Upper lobe of left lung (tissue), 6 donors: Measurements from ENCODE around the gene KLHL5. TPM values are rescaled to one million over a fixed set of nuclear protein-coding genes. Genes with fewer than 3 reads are reported as not detected.

Experiments used
- total RNA-seq, 6 donors: library from RNA; depleted of rRNA in 4 of 6; stranded (reverse); fragments of >200 nt in 4 of 6; gene quantifications; one replicate each; pipeline versions ENCODE4 v1.1.0 to v1.2.1, GENCODE V29; 2016 to 2021
- donor health status: DM: no; HTN: no; CAD: no; lungs with moderate emphysema.
- donor health status: DM: no; HTN: yes; CAD: no; lungs with severe emphysema.

Gene KLHL5
- total RNA-seq, 6 donors from 2014 or later: 14.7 to 36.2 (median 23.7) TPM

Other genes starting within 250 kb of the KLHL5 start
- 10 to 100 TPM in 2 of 6 donors, 1 to 10 TPM in 4; 3.2 to 10.4 (median 5.8) TPM for gene TLR6, start 205.4 kb upstream of the KLHL5 start, total RNA-seq
- 10 to 100 TPM; 27.2 to 92.5 (median 43.1) TPM for gene FAM114A1, start 194.4 kb upstream of the KLHL5 start, total RNA-seq
- gene TMEM156, start 29.8 kb upstream of the KLHL5 start, total RNA-seq: 1 to 10 TPM in 3 of 6 donors, under 1 TPM in 2, not detected in 1; 0.30 to 1.8 (median 1.0) TPM
- gene WDR19, start 120.3 kb downstream of the KLHL5 start, total RNA-seq: 100 to 1,000 TPM in 1 of 6 donors, 10 to 100 TPM in 5; 27.1 to 211 (median 52.3) TPM